A549 (cell line): ENCODE data around the gene SPEM1. TPM values are rescaled to one million over a fixed set of nuclear protein-coding genes. Genes with fewer than 3 reads are reported as not detected.

ENCODE experiments used
- ATAC-seq, 2 experiments: fragments of 200-7000 bp in 1 of 2; fragments of >200 bp in 1 of 2; cut with Nextera tagmentation in 1 of 2; cut with Tn5 transposase in 1 of 2; 3 replicates each; pipeline versions ENCODE4 v1.8.0 to v1.9.1; 2018 to 2020; ENCODE audit warnings: mild to moderate bottlenecking in 1 of 2, moderate library complexity in 1 of 2
- CTCF ChIA-PET: fragments of 300-600 bp; sonication (Branson Sonifier 250); formaldehyde crosslinking; extraction: SDS; loops from one replicate; lab custom pipeline; 2021; ENCODE audit warnings: antibody characterized with exemption, inconsistent platforms; lab: Yijun Ruan, JAX
- POLR2A ChIA-PET: fragments of 350-600 bp; formaldehyde crosslinking; extraction: SDS; loops from one replicate; lab custom pipeline; 2021; ENCODE audit warnings: antibody characterized with exemption, inconsistent platforms; lab: Yijun Ruan, JAX
- DNase-seq, 2 experiments: peaks; one replicate each; pipeline versions ENCODE4 v3.0.0 to v3.0.0-alpha.2; 2011 to 2016; ENCODE audit warnings: low read depth in 1 of 2, low spot score in 1 of 2
- FAIRE-seq: peaks from 2 replicates; lab custom pipeline; 2011; peaks lifted over from hg19 to GRCh38; lab: Jason Lieb, UNC
- H3K27ac ChIP-seq, 2 experiments: fragments of >200 bp; sonication (Bioruptor Twin); formaldehyde crosslinking; 3 replicates each; pipeline ENCODE4 v1.5.1; 2016 to 2017
- H3K4me1 ChIP-seq: fragments of >200 bp; sonication (Bioruptor Twin); formaldehyde crosslinking; 3 replicates; pipeline ENCODE4 v1.6.1; 2016
- H3K4me2 ChIP-seq: fragments of >200 bp; sonication (Bioruptor Twin); formaldehyde crosslinking; 3 replicates; pipeline ENCODE4 v1.6.1; 2016
- H3K4me3 ChIP-seq: fragments of >200 bp; sonication (Bioruptor Twin); formaldehyde crosslinking; 3 replicates; pipeline ENCODE4 v1.5.1; 2016
- H3K9me3 ChIP-seq: fragments of >200 bp; sonication (Bioruptor Twin); formaldehyde crosslinking; 3 replicates; pipeline ENCODE4 v1.6.1; 2016
- BCL3 ChIP-seq: fragments of >200 bp; sonication (Bioruptor Twin); formaldehyde crosslinking; IDR thresholded peaks from 3 replicates; pipeline ENCODE4 v1.6.1; 2016
- CBX2 ChIP-seq: fragments of 200-600 bp; sonication (generic); IDR thresholded peaks from 2 replicates; pipeline ENCODE4 v1.6.1; 2016; ENCODE audit warnings: low read depth, mild to moderate bottlenecking, borderline replicate concordance
- CEBPB ChIP-seq, 2 experiments: fragments of >200 bp in 1 of 2; sonication (Bioruptor Twin) in 1 of 2; formaldehyde crosslinking in 1 of 2; IDR thresholded peaks; 2 replicates each; pipeline ENCODE4 v1.6.1; 2012 to 2016
- CHD2 ChIP-seq: fragments of 150-350 bp; IDR thresholded peaks from 2 replicates; pipeline ENCODE4 v1.6.1; 2014; ENCODE audit warnings: low read length; ENCODE audit not compliant: partially characterized antibody
- CTCF ChIP-seq: fragments of >200 bp; sonication (Bioruptor Twin); formaldehyde crosslinking; IDR thresholded peaks from 3 replicates; pipeline ENCODE4 v1.5.1; 2016
- ESRRA ChIP-seq: fragments of 150-350 bp; IDR thresholded peaks from 2 replicates; pipeline ENCODE4 v1.6.1; 2014; ENCODE audit warnings: mild to moderate bottlenecking, low read length, borderline replicate concordance
- FOSL2 ChIP-seq, 2 experiments: fragments of 450-650 bp in 1 of 2; fragments of >200 bp in 1 of 2; sonication (Bioruptor Twin) in 1 of 2; formaldehyde crosslinking; IDR thresholded peaks; 2 replicates each; pipeline versions ENCODE4 v1.5.0 to v1.6.1; 2016 to 2020; ENCODE audit warnings: mild to moderate bottlenecking in 1 of 2, moderate library complexity in 1 of 2
- FOXS1 ChIP-seq: fragments of 250-450 bp; sonication (Bioruptor Pico); IDR thresholded peaks from 2 replicates; pipeline ENCODE4 v1.5.0; 2020; ENCODE audit warnings: mild to moderate bottlenecking, moderate library complexity
- GATA3 ChIP-seq: IDR thresholded peaks from 2 replicates; pipeline ENCODE4 v1.6.1; 2012; ENCODE audit warnings: borderline replicate concordance
- HDAC2 ChIP-seq: fragments of 200-600 bp; sonication (generic); IDR thresholded peaks from 2 replicates; pipeline ENCODE4 v1.6.1; 2016
- HOXB13 ChIP-seq: fragments of 250-450 bp; sonication (Bioruptor Pico); IDR thresholded peaks from 2 replicates; pipeline ENCODE4 v1.5.0; 2020; ENCODE audit warnings: low read depth, mild to moderate bottlenecking, moderate library complexity
- JUNB ChIP-seq: fragments of >200 bp; sonication (Bioruptor Twin); formaldehyde crosslinking; IDR thresholded peaks from 2 replicates; pipeline ENCODE4 v1.6.1; 2016
- KDM1A ChIP-seq: fragments of 200-600 bp; sonication (generic); IDR thresholded peaks from 2 replicates; pipeline ENCODE4 v1.6.1; 2016; ENCODE audit warnings: low read depth, mild to moderate bottlenecking
- KDM5A ChIP-seq: fragments of 200-600 bp; sonication (generic); IDR thresholded peaks from 2 replicates; pipeline ENCODE4 v1.6.1; 2016; ENCODE audit warnings: antibody characterized with exemption, mild to moderate bottlenecking
- NPAS2 ChIP-seq: fragments of 250-450 bp; sonication (Bioruptor Pico); IDR thresholded peaks from 2 replicates; pipeline ENCODE4 v1.8.0; 2022; ENCODE audit warnings: mild to moderate bottlenecking, moderate library complexity, borderline replicate concordance
- PBX3 ChIP-seq: IDR thresholded peaks from 2 replicates; pipeline ENCODE4 v1.6.1; 2012
- PHF8 ChIP-seq: fragments of 200-600 bp; sonication (generic); IDR thresholded peaks from 2 replicates; pipeline ENCODE4 v1.6.1; 2016; ENCODE audit warnings: low read depth, mild to moderate bottlenecking, antibody characterized with exemption, moderate library complexity, borderline replicate concordance
- RAD21 ChIP-seq, 2 experiments: fragments of >200 bp in 1 of 2; sonication (Bioruptor Twin) in 1 of 2; formaldehyde crosslinking in 1 of 2; IDR thresholded peaks in 1 of 2; conservative IDR thresholded peaks in 1 of 2; 2 replicates in 1 of 2; 3 replicates in 1 of 2; pipeline ENCODE4 v1.6.1; 2012 to 2018; ENCODE audit warnings: inconsistent platforms in 1 of 2
- RARB ChIP-seq: fragments of 250-450 bp; sonication (Bioruptor Pico); IDR thresholded peaks from 2 replicates; pipeline ENCODE4 v1.8.0; 2021; ENCODE audit warnings: mild to moderate bottlenecking, moderate library complexity
- RCOR1 ChIP-seq: fragments of 150-350 bp; IDR thresholded peaks from 2 replicates; pipeline ENCODE4 v1.6.1; 2014; ENCODE audit warnings: antibody characterized with exemption, low read length, low read depth
- SMC3 ChIP-seq: fragments of >200 bp; sonication (Bioruptor Twin); formaldehyde crosslinking; IDR thresholded peaks from 3 replicates; pipeline ENCODE4 v1.6.1; 2018; ENCODE audit warnings: inconsistent platforms
- SREBF2 ChIP-seq: fragments of 450-650 bp; IDR thresholded peaks from 2 replicates; pipeline ENCODE4 v1.6.1; 2014; ENCODE audit warnings: mild to moderate bottlenecking, moderate library complexity
- TP53 ChIP-seq: fragments of 250-450 bp; sonication (Bioruptor Pico); IDR thresholded peaks from 2 replicates; pipeline ENCODE4 v1.5.0; 2021; ENCODE audit warnings: mild to moderate bottlenecking, moderate library complexity
- ZNF302 ChIP-seq: fragments of 250-450 bp; sonication (Bioruptor Pico); IDR thresholded peaks from 2 replicates; pipeline ENCODE4 v1.9.0; 2021; ENCODE audit warnings: inconsistent platforms, mild to moderate bottlenecking, moderate library complexity
- ZSCAN20 ChIP-seq: fragments of 250-450 bp; sonication (Bioruptor Pico); IDR thresholded peaks from 2 replicates; pipeline ENCODE4 v1.8.0; 2022; ENCODE audit warnings: mild to moderate bottlenecking, moderate library complexity
- WGBS: methylation state at CpG from one replicate; pipeline ENCODE4 v1.1.6; 2017; ENCODE audit errors: missing lambda C conversion rate; 5-methylcytosine and 5-hydroxymethylcytosine counted together
- polyA plus RNA-seq, 4 experiments: library from polyadenylated mRNA; depleted of rRNA in 3 of 4; stranded (reverse); fragments of >200 nt; fragmentation: RNase III in 1 of 4; extraction: RNeasy Plus Mini Kit Qiagen cat#74134 plus additional on column Dnase treatment in 1 of 4; gene quantifications; 2 replicates in 3 of 4; 3 replicates in 1 of 4; pipeline ENCODE4 v1.2.3, GENCODE V29; 2011 to 2017
- TF ChIP-seq, protein P1 (sequence below): IDR thresholded peaks from 2 replicates; pipeline ENCODE4 v1.6.1; 2012
- TF ChIP-seq, protein P2 (sequence below): fragments of 150-350 bp; IDR thresholded peaks from 2 replicates; pipeline ENCODE4 v1.6.1; 2014; ENCODE audit warnings: low read depth, mild to moderate bottlenecking, low read length

The SPEM1 gene
- polyA plus RNA-seq, 2 of the 4 experiments (the other 2 are of a cell fraction), result 0.09 TPM; not detected in 1

DNA sequence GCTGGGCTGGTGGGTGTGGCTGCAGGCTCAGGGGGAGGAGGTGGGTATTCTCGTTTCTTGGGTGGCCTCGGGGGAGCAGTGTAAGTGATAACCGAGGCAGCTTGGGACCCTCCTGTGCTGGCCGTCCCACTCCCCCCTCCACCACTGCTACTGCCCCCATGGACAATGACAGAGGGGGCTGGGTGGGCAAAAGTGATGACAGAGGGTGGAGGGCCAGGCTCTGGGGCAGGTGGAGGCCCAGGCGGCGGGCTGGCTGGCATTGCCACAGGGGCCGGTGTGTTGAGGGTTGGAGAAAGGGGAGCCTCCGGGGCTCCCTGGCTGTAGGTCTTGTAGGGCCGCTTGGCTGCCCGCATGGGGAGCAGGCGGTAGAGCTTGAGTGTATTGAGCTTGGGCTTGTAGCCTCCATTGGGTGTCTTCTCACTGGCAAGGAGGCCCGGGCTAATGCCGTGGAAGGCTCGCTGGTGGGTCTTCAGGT lies 43.3 kb downstream of the SPEM1 start:
- Histone ChIP-seq H3K4me3 (no peak overlapping the region), H3K27ac (no peak overlapping the region), H3K9me3 (no peaks in the 10 kb centered on the region), H3K4me1 (peaks cover 16% of the 10 kb centered on the region), H3K4me2 (no peak overlapping the region)
- ChIA-PET POLR2A (no interaction called here), CTCF (interaction anchor here (1.0 to 30.1 kb wide), 7 partner anchors 11 to 121 kb away, joined by 3 to 342 read pairs (median 8); partner anchors contain the start of genes CHRNB1, FGF11, POLR2A and TMEM102)
- WGBS, result 90% methylated on average over 13 of the region's 14 CpGs
- FAIRE-seq (no peak), ATAC-seq (no peak)
- no peak for TF ChIP-seq ZSCAN20 (CRISPR knock-in tag)
- TF ChIP-seq GATA3, result no peak
- TF ChIP-seq KDM1A, result no peak
- no peak for TF ChIP-seq CHD2
- no peak for TF ChIP-seq TP53 (CRISPR knock-in tag)
- TF ChIP-seq CBX2, result no peak
- TF ChIP-seq FOXS1 (CRISPR knock-in tag), result no peak
- TF ChIP-seq FOSL2 (IDR thresholded peaks at IDR 0.05), result no peak
- TF ChIP-seq FOSL2 (CRISPR knock-in tag; IDR thresholded peaks at IDR 0.05), result no peak
- no peak for TF ChIP-seq ESRRA
- TF ChIP-seq RCOR1, result no peak
- TF ChIP-seq PHF8, result no peak
- TF ChIP-seq, all 56 proteins: peak for 0
- no peak for DNase-seq

DNA sequence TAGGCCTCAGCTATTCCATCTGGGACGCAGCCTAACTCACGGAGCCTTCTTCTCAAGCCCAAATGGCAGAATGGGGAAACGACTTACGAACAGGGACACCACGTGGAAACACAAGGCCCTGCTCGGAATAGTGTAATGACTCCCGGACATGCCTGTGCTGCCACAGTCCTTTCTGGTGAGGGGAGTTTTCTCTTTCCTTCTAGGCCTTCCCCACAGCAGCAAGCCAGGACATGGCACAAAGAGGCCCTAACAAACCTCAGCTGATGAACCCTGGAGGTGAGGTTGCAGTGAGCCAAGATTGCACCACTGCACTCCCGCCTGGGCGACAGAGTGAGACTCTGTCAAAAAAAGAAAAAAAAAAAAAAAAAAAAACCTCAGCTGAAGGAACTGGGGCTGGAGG lies 44.0 kb downstream of the SPEM1 start:
- Histone ChIP-seq H3K4me1 (peaks cover 19% of the 10 kb centered on the region), H3K4me2 (no peak overlapping the region), H3K9me3 (no peaks in the 10 kb centered on the region), H3K4me3 (no peak overlapping the region), H3K27ac (no peak overlapping the region)
- POLR2A ChIA-PET, result interaction anchor here (0.6 to 0.7 kb wide), 2 partner anchors 20 to 21 kb away, joined by 3 to 7 read pairs; partner anchors contain the start of gene POLR2A
- ATAC-seq (no peak), DNase-seq (no peak), FAIRE-seq (no peak)
- TF ChIP-seq KDM5A, result no peak
- no peak for TF ChIP-seq HOXB13 (CRISPR knock-in tag)
- TF ChIP-seq NPAS2, result no peak
- TF ChIP-seq HDAC2, result no peak
- no peak for TF ChIP-seq TP53 (CRISPR knock-in tag)
- TF ChIP-seq CHD2, result no peak
- no peak for TF ChIP-seq BCL3
- TF ChIP-seq JUNB, result no peak
- TF ChIP-seq KDM1A, result no peak
- CTCF ChIA-PET, result interaction anchor here (1.0 to 30.1 kb wide), 5 partner anchors 11 to 118 kb away, joined by 3 to 342 read pairs (median 17); partner anchors contain the start of genes CHRNB1, FGF11, TMEM102 and TMEM95
- WGBS, result 97% methylated on average over 9 of the region's 9 CpGs

GRCh38 chr17:7465597-7466275 lies 45.6 kb downstream of the SPEM1 start:
- FAIRE-seq (no peak), DNase-seq (no peak), ATAC-seq (no peak)
- WGBS, result 95% methylated on average over 31 of the region's 33 CpGs
- Histone ChIP-seq H3K27ac (no peak overlapping the region; a peak in 1 of 6 replicates), H3K4me2 (no peak overlapping the region), H3K9me3 (no peaks in the 10 kb centered on the region), H3K4me3 (no peak overlapping the region), H3K4me1 (peaks cover 24% of the 10 kb centered on the region)
- POLR2A ChIA-PET, result interaction anchor here (1.7 kb wide), 1 partner anchor 14 kb away, joined by 6 read pairs; the partner anchor contains the start of gene ZBTB4
- CTCF ChIA-PET, result interaction anchor here (0.6 to 30.1 kb wide), 8 partner anchors 9 to 111 kb away, joined by 3 to 342 read pairs (median 3); partner anchors contain the start of genes CHRNB1, FGF11, TMEM102 and TMEM95
- no peak for TF ChIP-seq PBX3
- no peak for TF ChIP-seq RCOR1
- no peak for TF ChIP-seq KDM5A
- TF ChIP-seq RAD21 (conservative IDR thresholded peaks at IDR 0.05 in 1 of 2, IDR thresholded peaks at IDR 0.05 in 1 of 2), result no peak
- TF ChIP-seq, protein P1, sequence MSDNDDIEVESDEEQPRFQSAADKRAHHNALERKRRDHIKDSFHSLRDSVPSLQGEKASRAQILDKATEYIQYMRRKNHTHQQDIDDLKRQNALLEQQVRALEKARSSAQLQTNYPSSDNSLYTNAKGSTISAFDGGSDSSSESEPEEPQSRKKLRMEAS, result no peak
- no peak for TF ChIP-seq ZNF302
- TF ChIP-seq CEBPB (IDR thresholded peaks at IDR 0.05), result no peak
- no peak for TF ChIP-seq SREBF2
- no peak for TF ChIP-seq SMC3
- TF ChIP-seq, protein P2, sequence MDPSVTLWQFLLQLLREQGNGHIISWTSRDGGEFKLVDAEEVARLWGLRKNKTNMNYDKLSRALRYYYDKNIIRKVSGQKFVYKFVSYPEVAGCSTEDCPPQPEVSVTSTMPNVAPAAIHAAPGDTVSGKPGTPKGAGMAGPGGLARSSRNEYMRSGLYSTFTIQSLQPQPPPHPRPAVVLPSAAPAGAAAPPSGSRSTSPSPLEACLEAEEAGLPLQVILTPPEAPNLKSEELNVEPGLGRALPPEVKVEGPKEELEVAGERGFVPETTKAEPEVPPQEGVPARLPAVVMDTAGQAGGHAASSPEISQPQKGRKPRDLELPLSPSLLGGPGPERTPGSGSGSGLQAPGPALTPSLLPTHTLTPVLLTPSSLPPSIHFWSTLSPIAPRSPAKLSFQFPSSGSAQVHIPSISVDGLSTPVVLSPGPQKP, result no peak
- TF ChIP-seq RARB (CRISPR knock-in tag), result no peak
- TF ChIP-seq PHF8, result no peak
- TF ChIP-seq CTCF, result no peak
